Measurements from ENCODE around the gene GMPPB.

- TF ChIP-seq YY1 (IDR thresholded peaks at IDR 0.05; ENCODE audit: insufficient read depth, insufficient read length) (no peak), ZNF274 (IDR thresholded peaks at IDR 0.05; ENCODE audit: low read depth, low read length) (no peak)
Observed at GRCh38 chr3:49769286-49769915, 45.6 kb upstream of the GMPPB start.
